ENCODE data around the gene DUSP3. TPM values are rescaled to one million over a fixed set of nuclear protein-coding genes. Genes with fewer than 3 reads are reported as not detected.

Gene DUSP3
- total and polyA plus RNA-seq, 2 donors (not counting 1 experiment from before 2014, with no cell fraction given), result 8.9 to 18.2 TPM

DNA sequence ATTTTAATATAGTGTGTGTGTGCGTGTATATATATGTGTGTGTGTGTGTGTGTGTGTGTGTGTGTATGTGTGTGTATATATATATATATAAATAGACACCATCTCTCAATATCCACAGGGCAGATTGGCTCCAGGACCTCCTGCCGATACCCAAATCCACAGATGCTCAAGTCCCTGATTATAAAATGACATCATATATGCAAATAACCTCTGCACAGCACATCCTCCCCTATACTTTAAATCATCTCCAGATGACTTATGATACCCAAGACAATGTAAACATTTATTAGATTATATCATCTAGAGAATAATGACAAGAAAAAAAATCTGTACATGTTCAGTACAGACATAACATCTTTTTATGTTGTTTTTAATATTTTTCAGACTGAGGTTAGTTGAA is 7.8 kb downstream of the DUSP3 start:
- H3K4me3 Mint-ChIP-seq, result no peak overlapping the region
- no peaks in the 10 kb centered on the region for H3K27me3 Mint-ChIP-seq
- ATAC-seq (ENCODE audit: low read depth) (no peak), DNase-seq (no peak)
- H3K27ac ChIP-seq (ENCODE audit: low read length in 2 of 2), result no peak overlapping the region
- ChIA-PET CTCF (interaction anchor here (0.6 to 16.1 kb wide), 2 partner anchors 74 to 1087 kb away, joined by 3 to 524 read pairs; no protein-coding TSS in a partner anchor), POLR2A (no interaction called here)
- H3K4me1 Mint-ChIP-seq, result peaks cover 39% of the 10 kb centered on the region
- H3K27me3 ChIP-seq (replicated peaks in 1 of 4; ENCODE audit: control extremely low read depth in 1 of 4, control insufficient read depth in 3 of 4, insufficient read depth in 4 of 4, low read length in 3 of 4), result no peaks in the 10 kb centered on the region
- H3K4me2 ChIP-seq (replicated peaks; ENCODE audit: low read depth, low read length, poor library complexity, severe bottlenecking), result no peak overlapping the region
- WGBS (ENCODE audit: insufficient coverage), result 80% methylated on average over 1 of the region's 2 CpGs
- H3K9me3 Mint-ChIP-seq (ENCODE audit: insufficient read depth), result no peaks in the 10 kb centered on the region
- no peak overlapping the region for H3K9ac ChIP-seq (ENCODE audit: low read length)
- peaks cover 0 to 6% (median 0%) of the 10 kb centered on the region in 3 donors for H3K9me3 ChIP-seq (ENCODE audit: control extremely low read depth in 1 of 3, control insufficient read depth in 2 of 3, insufficient read depth in 1 of 3, low read length in 2 of 3)
- no peak overlapping the region for H2AFZ ChIP-seq (ENCODE audit: insufficient read depth, low read depth, low read length, poor library complexity, severe bottlenecking)
- no peak overlapping the region for H3K4me3 ChIP-seq (ENCODE audit: control extremely low read depth in 1 of 5, extremely low read depth in 1 of 5, insufficient read depth in 1 of 5, low read depth in 2 of 5, low read length in 4 of 5)
- intact Hi-C loops (cut with micrococcal nuclease), result no loop called here
- no peak for TF ChIP-seq EZH2 (IDR thresholded peaks at IDR 0.05; ENCODE audit: borderline replicate concordance, insufficient read depth, low read depth, low read length, poor library complexity, severe bottlenecking)
- TF ChIP-seq, protein P1, sequence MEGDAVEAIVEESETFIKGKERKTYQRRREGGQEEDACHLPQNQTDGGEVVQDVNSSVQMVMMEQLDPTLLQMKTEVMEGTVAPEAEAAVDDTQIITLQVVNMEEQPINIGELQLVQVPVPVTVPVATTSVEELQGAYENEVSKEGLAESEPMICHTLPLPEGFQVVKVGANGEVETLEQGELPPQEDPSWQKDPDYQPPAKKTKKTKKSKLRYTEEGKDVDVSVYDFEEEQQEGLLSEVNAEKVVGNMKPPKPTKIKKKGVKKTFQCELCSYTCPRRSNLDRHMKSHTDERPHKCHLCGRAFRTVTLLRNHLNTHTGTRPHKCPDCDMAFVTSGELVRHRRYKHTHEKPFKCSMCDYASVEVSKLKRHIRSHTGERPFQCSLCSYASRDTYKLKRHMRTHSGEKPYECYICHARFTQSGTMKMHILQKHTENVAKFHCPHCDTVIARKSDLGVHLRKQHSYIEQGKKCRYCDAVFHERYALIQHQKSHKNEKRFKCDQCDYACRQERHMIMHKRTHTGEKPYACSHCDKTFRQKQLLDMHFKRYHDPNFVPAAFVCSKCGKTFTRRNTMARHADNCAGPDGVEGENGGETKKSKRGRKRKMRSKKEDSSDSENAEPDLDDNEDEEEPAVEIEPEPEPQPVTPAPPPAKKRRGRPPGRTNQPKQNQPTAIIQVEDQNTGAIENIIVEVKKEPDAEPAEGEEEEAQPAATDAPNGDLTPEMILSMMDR (IDR thresholded peaks at IDR 0.05), result no peak
- H3K27ac Mint-ChIP-seq, result no peak overlapping the region
- no peaks in the 10 kb centered on the region for H3K79me2 ChIP-seq (ENCODE audit: control insufficient read depth, insufficient read depth, low read length)
- no peaks in the 10 kb centered on the region for H4K20me1 ChIP-seq (ENCODE audit: control insufficient read depth, insufficient read depth, low read length, poor library complexity, severe bottlenecking)
- peaks cover 31 to 33% of the 10 kb centered on the region in 2 donors for H3K4me1 ChIP-seq (ENCODE audit: control insufficient read depth in 2 of 2, insufficient read depth in 2 of 2, low read length in 2 of 2)
- H3K36me3 ChIP-seq (replicated peaks in 1 of 2; ENCODE audit: control extremely low read depth in 1 of 2, control insufficient read depth in 1 of 2, extremely low read depth in 1 of 2, insufficient read depth in 2 of 2, low read length in 1 of 2), result peaks cover 0 to 7% of the 10 kb centered on the region in 2 experiments

DNA sequence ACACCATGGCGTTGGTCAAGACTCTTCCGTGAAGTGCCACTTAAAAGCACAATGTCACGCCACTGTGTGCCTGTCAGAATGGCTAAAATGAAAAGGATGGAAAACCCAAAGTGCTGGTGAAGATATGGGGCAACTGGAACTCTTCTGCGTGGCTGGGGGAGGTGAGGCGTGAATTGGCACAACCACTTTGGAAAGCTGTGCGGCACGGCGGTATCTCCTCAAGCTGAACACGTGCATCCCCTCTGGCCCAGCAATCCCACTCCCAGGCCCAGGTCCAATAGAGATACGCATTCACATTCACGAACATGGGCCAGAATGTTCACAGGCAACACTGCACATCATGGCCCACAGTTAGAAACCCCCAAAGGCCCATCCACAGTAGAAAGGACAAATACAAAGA is 8.9 kb downstream of the DUSP3 start:
- Mint-ChIP-seq H3K4me3 (no peak overlapping the region), H3K9me3 (ENCODE audit: insufficient read depth) (no peaks in the 10 kb centered on the region), H3K27me3 (no peaks in the 10 kb centered on the region), H3K27ac (no peak overlapping the region), H3K4me1 (peaks cover 39% of the 10 kb centered on the region)
- ChIA-PET CTCF (interaction anchor here (16.1 kb wide), 1 partner anchor 72 kb away, joined by 524 read pairs; no protein-coding TSS in a partner anchor), POLR2A (no interaction called here)
- intact Hi-C loops (cut with micrococcal nuclease), result no loop called here
- H3K4me2 ChIP-seq (replicated peaks; ENCODE audit: low read depth, low read length, poor library complexity, severe bottlenecking), result no peak overlapping the region
- peaks cover 0 to 7% of the 10 kb centered on the region in 2 experiments for H3K36me3 ChIP-seq (replicated peaks in 1 of 2; ENCODE audit: control extremely low read depth in 1 of 2, control insufficient read depth in 1 of 2, extremely low read depth in 1 of 2, insufficient read depth in 2 of 2, low read length in 1 of 2)
- H3K9ac ChIP-seq (ENCODE audit: low read length), result no peak overlapping the region
- H3K79me2 ChIP-seq (ENCODE audit: control insufficient read depth, insufficient read depth, low read length), result no peaks in the 10 kb centered on the region
- 100% methylated on average over 11 of the region's 11 CpGs for WGBS (ENCODE audit: insufficient coverage)
- no peaks in the 10 kb centered on the region for H4K20me1 ChIP-seq (ENCODE audit: control insufficient read depth, insufficient read depth, low read length, poor library complexity, severe bottlenecking)
- H3K4me3 ChIP-seq (ENCODE audit: control extremely low read depth in 1 of 5, extremely low read depth in 1 of 5, insufficient read depth in 1 of 5, low read depth in 2 of 5, low read length in 4 of 5), result no peak overlapping the region
- no peak for ATAC-seq (ENCODE audit: low read depth)
- H3K27me3 ChIP-seq (replicated peaks in 1 of 4; ENCODE audit: control extremely low read depth in 1 of 4, control insufficient read depth in 3 of 4, insufficient read depth in 4 of 4, low read length in 3 of 4), result no peaks in the 10 kb centered on the region
- DNase-seq, result no peak
- H2AFZ ChIP-seq (ENCODE audit: insufficient read depth, low read depth, low read length, poor library complexity, severe bottlenecking), result no peak overlapping the region
- no peak overlapping the region for H3K27ac ChIP-seq (ENCODE audit: low read length in 2 of 2)
- H3K4me1 ChIP-seq (ENCODE audit: control insufficient read depth in 2 of 2, insufficient read depth in 2 of 2, low read length in 2 of 2), result peaks cover 31 to 33% of the 10 kb centered on the region in 2 donors
- peaks cover 0 to 6% (median 0%) of the 10 kb centered on the region in 3 donors for H3K9me3 ChIP-seq (ENCODE audit: control extremely low read depth in 1 of 3, control insufficient read depth in 2 of 3, insufficient read depth in 1 of 3, low read length in 2 of 3)
- TF ChIP-seq, protein P1 (IDR thresholded peaks at IDR 0.05), result no peak
- no peak for TF ChIP-seq EZH2 (IDR thresholded peaks at IDR 0.05; ENCODE audit: borderline replicate concordance, insufficient read depth, low read depth, low read length, poor library complexity, severe bottlenecking)
